H1 (cell line): ENCODE measurements around the gene IL2RA. TPM values are rescaled to one million over a fixed set of nuclear protein-coding genes. Genes with fewer than 3 reads are reported as not detected.

Source experiments
- CTCF ChIA-PET: fragments of 300-600 bp; sonication (Branson Sonifier 250); formaldehyde crosslinking; loops from one replicate; lab custom pipeline; 2021; ENCODE audit not compliant: partially characterized antibody; lab: Charles Lee
- POLR2A ChIA-PET: fragments of 300-600 bp; sonication (Branson Sonifier 250); formaldehyde crosslinking; loops from one replicate; lab custom pipeline; 2021; ENCODE audit warnings: inconsistent platforms; ENCODE audit not compliant: partially characterized antibody; lab: Charles Lee
- DNase-seq, 2 experiments: peaks; one replicate each; pipeline versions ENCODE4 v3.0.0 to v3.0.0-alpha.2; 2010 to 2022; ENCODE audit warnings: low spot score in 2 of 2, low read depth in 1 of 2, mixed read lengths in 1 of 2
- FAIRE-seq: peaks from 2 replicates; lab custom pipeline; 2011; peaks lifted over from hg19 to GRCh38; lab: Jason Lieb, UNC
- H2AFZ ChIP-seq: 2 replicates; pipeline ENCODE4 v1.8.1; 2012; ENCODE audit warnings: low read length, inconsistent platforms
- H2AK5ac ChIP-seq: 2 replicates; pipeline ENCODE4 v1.6.1; 2013; ENCODE audit warnings: low read depth, low read length
- H2BK120ac ChIP-seq: replicated peaks from 2 replicates; pipeline ENCODE3; 2013; ENCODE audit warnings: low read depth, low read length, inconsistent platforms
- H2BK12ac ChIP-seq: 2 replicates; pipeline ENCODE4 v1.6.1; 2013; ENCODE audit warnings: low read depth, low read length
- H2BK15ac ChIP-seq: 2 replicates; pipeline ENCODE4 v1.6.1; 2013; ENCODE audit warnings: low read length
- H2BK20ac ChIP-seq: 2 replicates; pipeline ENCODE4 v1.6.1; 2013; ENCODE audit warnings: low read length
- H2BK5ac ChIP-seq: 2 replicates; pipeline ENCODE4 v1.6.1; 2013; ENCODE audit warnings: low read depth, low read length
- H3K14ac ChIP-seq: 2 replicates; pipeline ENCODE4 v1.6.1; 2013; ENCODE audit warnings: inconsistent platforms; ENCODE audit not compliant: insufficient read length
- H3K18ac ChIP-seq: 2 replicates; pipeline ENCODE4 v1.6.1; 2013; ENCODE audit warnings: low read length; ENCODE audit errors: extremely low read depth
- H3K23ac ChIP-seq: 2 replicates; pipeline ENCODE4 v1.6.1; 2013; ENCODE audit warnings: inconsistent platforms; ENCODE audit not compliant: insufficient read length
- H3K23me2 ChIP-seq: 2 replicates; pipeline ENCODE4 v1.6.1; 2013; ENCODE audit warnings: low read depth, low read length
- H3K27ac ChIP-seq: 2 replicates; pipeline ENCODE4 v1.6.1; 2011; ENCODE audit warnings: low read depth, low read length, inconsistent platforms
- H3K27me3 ChIP-seq, 4 experiments: replicated peaks in 1 of 4; 1 replicate in 1 of 4; 2 replicates in 3 of 4; pipeline versions ENCODE4 v1.6.1 to v1.8.1; 2011 to 2013; ENCODE audit warnings: low read length in 3 of 4, mild to moderate bottlenecking in 3 of 4, inconsistent platforms in 2 of 4, mixed read lengths in 2 of 4, moderate library complexity in 1 of 4; ENCODE audit not compliant: control insufficient read depth in 3 of 4, insufficient read depth in 3 of 4; ENCODE audit errors: extremely low read depth in 1 of 4
- H3K36me3 ChIP-seq, 4 experiments: 2 replicates each; pipeline versions ENCODE4 v1.6.1 to v1.8.1; 2011 to 2013; ENCODE audit warnings: mild to moderate bottlenecking in 4 of 4, low read length in 3 of 4, moderate library complexity in 2 of 4, control low read depth in 1 of 4, inconsistent platforms in 1 of 4; ENCODE audit not compliant: insufficient read depth in 4 of 4, control insufficient read depth in 2 of 4
- H3K4ac ChIP-seq: replicated peaks from 2 replicates; pipeline ENCODE3; 2013; ENCODE audit warnings: low read length, low read depth, mixed read lengths, inconsistent platforms; ENCODE audit not compliant: insufficient read length
- H3K4me1 ChIP-seq, 4 experiments: replicated peaks in 1 of 4; 1 replicate in 1 of 4; 2 replicates in 3 of 4; pipeline versions ENCODE4 v1.6.1 to v1.8.1; 2011 to 2013; ENCODE audit warnings: low read length in 3 of 4, inconsistent platforms in 2 of 4, mixed read lengths in 1 of 4; ENCODE audit not compliant: insufficient read depth in 4 of 4, control insufficient read depth in 3 of 4
- H3K4me2 ChIP-seq, 2 experiments: 2 replicates each; pipeline versions ENCODE4 v1.6.1 to v1.8.1; 2011 to 2013; ENCODE audit warnings: low read depth in 2 of 2, low read length in 2 of 2, control low read depth in 1 of 2, inconsistent platforms in 1 of 2, mild to moderate bottlenecking in 1 of 2; ENCODE audit not compliant: insufficient read depth in 1 of 2
- H3K4me3 ChIP-seq, 4 experiments: fragments of 200-600, 300-600 bp in 1 of 4; sonication (generic), shearing (Covaris generic), sonication (Bioruptor Twin) in 1 of 4; 2 replicates each; pipeline versions ENCODE4 v1.5.1 to v1.8.1; 2011 to 2016; ENCODE audit warnings: low read length in 4 of 4, low read depth in 3 of 4, control low read depth in 2 of 4, inconsistent platforms in 2 of 4, mild to moderate bottlenecking in 2 of 4, mixed read lengths in 1 of 4, moderate library complexity in 1 of 4; ENCODE audit not compliant: insufficient read depth in 2 of 4; ENCODE audit errors: extremely low read depth in 1 of 4
- H3K56ac ChIP-seq: replicated peaks from 2 replicates; pipeline ENCODE3; 2013; ENCODE audit warnings: low read depth, mild to moderate bottlenecking, mixed read lengths, low read length, inconsistent platforms; ENCODE audit not compliant: insufficient read length
- H3K79me1 ChIP-seq: 2 replicates; pipeline ENCODE4 v1.6.1; 2013; ENCODE audit warnings: low read depth, low read length, control low read depth
- H3K79me2 ChIP-seq, 2 experiments: 2 replicates each; pipeline versions ENCODE4 v1.6.1 to v1.8.1; 2012 to 2013; ENCODE audit warnings: low read length in 2 of 2, mild to moderate bottlenecking in 2 of 2, inconsistent platforms in 1 of 2; ENCODE audit not compliant: insufficient read depth in 2 of 2, control insufficient read depth in 1 of 2
- H3K9ac ChIP-seq, 4 experiments: replicated peaks in 1 of 4; 1 replicate in 1 of 4; 2 replicates in 3 of 4; pipeline versions ENCODE4 v1.6.1 to v1.8.1; 2011 to 2013; ENCODE audit warnings: low read depth in 3 of 4, low read length in 3 of 4, control low read depth in 2 of 4, mild to moderate bottlenecking in 2 of 4, moderate library complexity in 2 of 4, inconsistent platforms in 1 of 4; ENCODE audit errors: extremely low read depth in 1 of 4
- H3K9me3 ChIP-seq, 2 experiments: 2 replicates each; pipeline versions ENCODE4 v1.6.1 to v1.8.1; 2012 to 2013; ENCODE audit warnings: mild to moderate bottlenecking in 2 of 2, moderate library complexity in 2 of 2, control low read depth in 1 of 2, inconsistent platforms in 1 of 2, low read depth in 1 of 2, low read length in 1 of 2, mixed read lengths in 1 of 2; ENCODE audit not compliant: insufficient read depth in 2 of 2
- H4K20me1 ChIP-seq, 2 experiments: replicated peaks in 1 of 2; 2 replicates each; pipeline versions ENCODE3 to v1.8.1; 2011 to 2013; ENCODE audit warnings: inconsistent platforms in 2 of 2, low read length in 2 of 2, mild to moderate bottlenecking in 1 of 2; ENCODE audit not compliant: insufficient read depth in 2 of 2, control insufficient read depth in 1 of 2
- H4K5ac ChIP-seq: 2 replicates; pipeline ENCODE4 v1.6.1; 2013; ENCODE audit warnings: low read length, low read depth, mixed read lengths, inconsistent platforms; ENCODE audit not compliant: insufficient read length
- H4K8ac ChIP-seq: 2 replicates; pipeline ENCODE4 v1.8.0; 2013; ENCODE audit warnings: mild to moderate bottlenecking, moderate library complexity, low read length, inconsistent platforms; ENCODE audit not compliant: insufficient read depth; ENCODE audit errors: extremely low read depth
- H4K91ac ChIP-seq: replicated peaks from 2 replicates; pipeline ENCODE3; 2013; ENCODE audit warnings: low read length, mixed read lengths, inconsistent platforms; ENCODE audit not compliant: insufficient read length
- CEBPB ChIP-seq: IDR thresholded peaks from 2 replicates; pipeline ENCODE4 v1.6.1; 2012; ENCODE audit warnings: low read depth, low read length
- MAFK ChIP-seq: IDR thresholded peaks from 2 replicates; pipeline ENCODE4 v1.6.1; 2012; ENCODE audit warnings: low read depth, mild to moderate bottlenecking, improper control_type of control experiment, low read length
- WGBS, 2 experiments: shearing (Covaris generic) in 1 of 2; methylation state at CpG; one replicate each; pipeline versions ENCODE4 v1.1.6 to v1.1.7; 2013 to 2015; ENCODE audit warnings: low lambda C conversion rate in 2 of 2, mixed read lengths in 2 of 2, inconsistent platforms in 1 of 2, low coverage in 1 of 2, missing lambda C conversion rate in 1 of 2; ENCODE audit not compliant: insufficient replicate concordance in 2 of 2, insufficient coverage in 1 of 2, insufficient read length in 1 of 2; ENCODE audit errors: extremely low coverage in 1 of 2, missing lambda C conversion rate in 1 of 2; 5-methylcytosine and 5-hydroxymethylcytosine counted together
- polyA plus RNA-seq, 7 experiments: library from polyadenylated mRNA; depleted of rRNA in 3 of 7; stranded (reverse) in 5 of 7; unstranded in 2 of 7; fragments of >200 nt in 5 of 7; fragments of 200-250 nt in 2 of 7; gene quantifications; 1 replicate in 5 of 7; 2 replicates in 1 of 7; 4 replicates in 1 of 7; pipeline versions ENCODE4 v1.2.1 to v1.2.3, GENCODE V29; 2011 to 2013; ENCODE audit warnings: missing spikeins in 2 of 7, mixed read lengths in 2 of 7
- total RNA-seq: library from RNA; stranded (reverse); fragmentation: NEBNext Ultra II Directional; extraction: Animal tissue kit (Norgen Biotek cat#: 25700); gene quantifications from 2 replicates; pipeline ENCODE4 v1.2.1, GENCODE V29; 2021

Gene IL2RA
- total and polyA plus RNA-seq, 2 of the 8 experiments (the other 6 are each of a cell fraction or from before 2014, with no cell fraction given) = not detected

- Histone ChIP-seq H2BK120ac (no peak overlapping the region), H3K36me3 (no peaks in the 10 kb centered on the region), H3K23me2 (no peaks in the 10 kb centered on the region), H2AK5ac (no peak overlapping the region), H4K91ac (no peak overlapping the region), H2BK12ac (no peak overlapping the region), H3K23ac (no peak overlapping the region), H3K27ac (no peak overlapping the region), H2BK5ac (no peak overlapping the region), H4K20me1 (no peaks in the 10 kb centered on the region), H3K79me1 (no peaks in the 10 kb centered on the region), H3K4ac (no peak overlapping the region), H3K79me2 (no peaks in the 10 kb centered on the region), H3K9me3 (peaks cover 0 to 8% of the 10 kb centered on the region in 2 experiments; a peak in 2 of 4 replicates), H2AFZ (no peak overlapping the region; the same call in 1 of the 2 replicates), H3K4me2 (peak overlapping the region in 1 of 2 experiments; percentile 43; a peak in 1 of 4 replicates), H4K8ac (no peak overlapping the region), H4K5ac (no peak overlapping the region), H2BK20ac (no peak overlapping the region), H3K4me1 (peaks cover 0 to 8% (median 4%) of the 10 kb centered on the region in 4 experiments; a peak in 5 of 7 replicates), H3K18ac (no peak overlapping the region), H3K56ac (no peak overlapping the region), H3K4me3 (0 out of 8 replicates have a peak overlapping the region, but pooled peaks of 1 of the 4 experiments have one; percentile 1), H3K27me3 (no peaks in the 10 kb centered on the region), H3K9ac (no peak overlapping the region), H2BK15ac (no peak overlapping the region), H3K14ac (no peak overlapping the region)
- WGBS, 2 experiments = 54% methylated on average over 4 of the region's 4 CpGs; no CpG with 5 or more reads in 1 of the 2 experiments
- ChIA-PET CTCF (interaction anchor here (0.8 kb wide), 1 partner anchor 17 kb away, joined by 3 read pairs; no protein-coding TSS in a partner anchor), POLR2A (interaction anchor here (0.9 kb wide), 1 partner anchor 206 kb away, joined by 4 read pairs; the partner anchor contains the start of gene PFKFB3)
- no peak for TF ChIP-seq MAFK
- TF ChIP-seq CEBPB = peak; percentile 92
- DNase-seq = peak in 1 of 2 experiments; percentile 32
- no peak for FAIRE-seq
Observed at GRCh38 chr10:5996696-5997095, 65.5 kb downstream of the IL2RA start.
